Hematopoietic multipotent progenitor cell treated with erythropoietin and hydrocortisone succinate and interleukin-3 and kit ligand, for 4 days (in vitro differentiated cells): Measurements from ENCODE around the gene ZNG1C.
"Not testable (repeated sequence)": the region's sequence is repeated elsewhere in the genome, so short reads cannot be mapped to it uniquely, and the experiment has no call there.

Source experiments
- DNase-seq: peaks from one replicate; pipeline ENCODE4 v3.0.0-alpha.2; 2015

Gene ZNG1C

DNA sequence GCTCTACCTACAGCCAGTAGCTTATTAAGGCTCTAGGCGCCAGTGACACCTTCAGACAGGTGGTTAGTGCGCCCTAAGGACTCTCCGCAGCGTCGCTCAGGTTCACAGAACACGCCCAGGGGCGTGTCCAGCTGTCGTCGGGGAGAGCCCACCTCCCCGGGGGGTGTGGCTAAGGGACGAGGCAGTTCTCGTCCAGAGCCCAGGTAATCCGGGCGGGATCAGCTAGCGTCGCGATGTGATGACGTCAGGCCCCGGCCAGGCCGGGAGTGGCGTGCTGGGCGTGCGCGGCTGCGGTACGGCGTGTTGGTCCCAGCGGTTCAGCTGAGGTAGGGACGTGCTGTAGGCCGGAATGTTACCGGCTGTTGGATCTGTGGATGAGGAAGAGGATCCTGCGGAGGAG lies at the start of gene ZNG1C:
Gene ZNG1C, plus strand, starts transcription at position 301 of the 400 bp plus-strand sequence. Its CDS starts 49 bp downstream, at position 350.
- DNase-seq, result not testable (repeated sequence)

GRCh38 chr9:68242437-68242836 lies 654 bp downstream of the ZNG1C start:
- DNase-seq, result not testable (repeated sequence)

DNA sequence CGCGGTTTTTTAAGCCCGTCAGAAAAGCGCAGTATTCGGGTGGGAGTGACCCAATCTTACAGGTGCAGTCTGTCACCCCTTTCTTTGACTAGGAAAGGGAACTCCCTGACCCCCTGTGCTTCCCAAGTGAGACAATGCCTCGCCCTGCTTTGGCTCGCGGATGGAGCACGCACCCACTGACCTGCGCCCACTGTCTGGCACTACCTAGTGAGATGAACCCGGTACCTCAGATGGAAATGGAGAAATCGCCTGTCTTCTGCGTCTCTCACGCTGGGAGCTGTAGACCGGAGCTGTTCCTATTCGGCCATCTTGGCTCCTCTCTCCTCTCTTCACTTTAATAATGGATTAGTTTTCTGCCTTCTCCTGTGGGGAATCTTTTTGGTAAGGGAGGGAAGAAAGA lies 39.3 kb downstream of the ZNG1C start:
- DNase-seq, result not testable (repeated sequence)

GRCh38 chr9:68302567-68302966 lies 60.8 kb downstream of the ZNG1C start, which contains the start of gene FOXD4L3:
FOXD4L3 (plus strand) TSS chr9:68302867; CDS start chr9:68302952, 85 bp downstream.
- not testable (repeated sequence) for DNase-seq

DNA sequence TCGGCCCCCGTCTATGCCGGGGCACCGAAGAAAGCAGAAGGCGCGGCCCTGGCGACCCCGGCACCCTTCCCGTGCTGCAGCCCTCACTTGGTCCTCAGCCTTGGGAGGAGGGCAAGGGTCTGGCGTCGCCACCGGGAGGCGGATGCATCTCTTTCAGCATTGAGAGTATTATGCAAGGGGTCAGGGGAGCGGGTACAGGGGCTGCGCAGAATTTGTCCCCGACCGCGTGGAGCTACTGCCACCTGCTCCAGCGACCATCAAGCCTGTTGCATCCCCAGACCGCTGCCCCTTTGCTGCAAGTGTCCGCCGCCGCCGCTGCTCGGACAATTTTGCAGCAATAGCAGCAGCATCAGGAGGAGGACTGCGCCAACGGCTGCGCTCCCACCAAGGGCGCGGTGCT lies 62.0 kb downstream of the ZNG1C start:
- not testable (repeated sequence) for DNase-seq

GRCh38 chr9:68304212-68304611 lies 62.4 kb downstream of the ZNG1C start:
- not testable (repeated sequence) for DNase-seq

- not testable (repeated sequence) for DNase-seq
Measured at GRCh38 chr9:68304777-68305176, 63.0 kb downstream of the ZNG1C start.

GRCh38 chr9:68305680-68306285 lies 64.0 kb downstream of the ZNG1C start:
- not testable (repeated sequence) for DNase-seq

DNA sequence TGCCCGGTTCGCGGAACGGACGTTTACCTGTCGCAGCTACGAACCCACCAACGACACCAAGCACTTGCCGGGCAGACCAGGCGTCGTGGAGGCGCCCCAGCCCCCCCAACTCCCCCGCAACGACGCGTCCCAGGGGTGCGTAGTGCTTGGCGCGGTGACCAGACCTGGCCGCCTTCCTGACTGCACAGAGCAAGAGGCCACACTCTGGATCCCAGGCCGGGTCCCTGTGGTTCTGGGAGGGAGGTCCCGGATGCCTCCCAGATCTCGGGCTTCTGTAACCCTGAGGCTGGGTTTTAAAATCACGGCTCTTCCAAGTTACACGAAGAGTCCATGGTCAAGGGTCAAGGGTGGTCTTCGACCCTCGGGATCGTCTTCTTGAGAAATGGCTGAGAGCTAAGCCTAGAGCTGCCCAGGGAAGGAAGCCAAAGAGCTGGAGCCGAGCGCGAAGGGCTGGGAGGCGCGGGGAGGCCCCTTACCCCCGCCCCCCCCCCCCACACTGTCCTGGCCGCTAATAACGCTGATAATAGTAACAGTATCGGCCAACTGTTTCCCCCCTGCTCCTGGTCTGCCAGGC lies 64.7 kb downstream of the ZNG1C start:
- DNase-seq, result not testable (repeated sequence)

GRCh38 chr9:68307127-68307526 lies 65.3 kb downstream of the ZNG1C start:
- DNase-seq, result not testable (repeated sequence)

- DNase-seq, result not testable (repeated sequence)
Measured at GRCh38 chr9:68307654-68308053, 65.9 kb downstream of the ZNG1C start.

DNA sequence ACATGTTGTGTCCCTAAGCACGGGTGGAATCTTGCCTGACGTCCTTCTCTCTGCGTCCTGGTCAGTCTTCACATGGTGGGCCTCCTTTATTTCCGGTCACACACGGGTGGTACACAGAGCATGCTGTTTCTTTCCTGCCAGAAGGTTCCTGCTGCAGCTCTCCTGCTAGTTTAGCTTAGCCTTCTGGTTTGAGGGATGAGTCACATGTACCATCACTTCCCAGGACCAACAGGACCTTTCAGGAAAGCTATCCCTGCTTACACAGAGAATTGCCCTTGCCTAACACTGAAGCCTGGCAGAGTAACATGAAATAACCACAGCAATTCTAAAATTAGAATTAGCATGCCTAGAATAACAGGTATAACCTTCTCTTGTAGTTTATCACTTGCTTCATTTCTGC lies 69.4 kb downstream of the ZNG1C start:
- DNase-seq, result not testable (repeated sequence)

GRCh38 chr9:68318209-68318608 lies 76.4 kb downstream of the ZNG1C start:
- not testable (repeated sequence) for DNase-seq

GRCh38 chr9:68323749-68324148 lies 82.0 kb downstream of the ZNG1C start:
- not testable (repeated sequence) for DNase-seq

DNA sequence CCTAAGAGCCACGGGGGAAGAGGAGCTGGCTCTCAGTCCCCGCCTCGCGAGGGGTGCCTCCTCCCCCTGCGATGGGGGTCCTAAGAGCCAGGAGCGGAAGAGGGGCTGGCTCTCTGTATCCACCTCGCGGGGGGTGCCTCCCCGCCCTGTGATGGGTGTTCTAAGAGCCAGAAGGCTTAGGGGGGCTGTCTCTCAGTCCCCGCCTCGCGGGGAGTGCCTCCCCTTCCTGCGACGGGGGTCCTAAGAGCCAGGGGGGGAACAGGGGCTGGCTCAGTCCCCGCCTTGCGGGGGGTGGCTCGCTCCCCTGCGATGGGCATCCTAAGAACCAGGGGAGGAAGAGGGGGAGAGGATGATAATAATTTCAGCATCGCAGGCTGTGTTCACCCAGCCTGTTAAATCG lies 82.7 kb downstream of the ZNG1C start:
- not testable (repeated sequence) for DNase-seq

DNA sequence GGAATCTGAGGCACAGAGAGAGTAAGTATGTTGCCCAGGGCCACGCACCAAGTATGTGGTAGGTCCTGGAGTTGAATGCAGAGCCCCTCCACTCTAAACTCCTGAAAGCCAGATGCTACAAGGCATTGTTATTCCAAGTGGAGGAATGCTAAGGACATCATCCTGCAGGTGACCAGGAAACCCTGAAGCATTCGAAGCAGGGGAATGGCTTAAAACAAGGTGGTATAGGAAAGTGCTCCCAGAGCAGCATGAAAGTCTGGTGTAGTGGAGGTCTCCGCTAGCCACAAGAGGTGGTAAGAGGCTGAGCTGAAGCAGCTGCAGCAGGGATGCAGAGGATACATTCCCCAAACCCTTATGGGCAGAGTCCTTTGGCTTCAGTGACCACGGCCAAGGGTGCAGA lies 87.3 kb downstream of the ZNG1C start:
- DNase-seq, result not testable (repeated sequence)

DNA sequence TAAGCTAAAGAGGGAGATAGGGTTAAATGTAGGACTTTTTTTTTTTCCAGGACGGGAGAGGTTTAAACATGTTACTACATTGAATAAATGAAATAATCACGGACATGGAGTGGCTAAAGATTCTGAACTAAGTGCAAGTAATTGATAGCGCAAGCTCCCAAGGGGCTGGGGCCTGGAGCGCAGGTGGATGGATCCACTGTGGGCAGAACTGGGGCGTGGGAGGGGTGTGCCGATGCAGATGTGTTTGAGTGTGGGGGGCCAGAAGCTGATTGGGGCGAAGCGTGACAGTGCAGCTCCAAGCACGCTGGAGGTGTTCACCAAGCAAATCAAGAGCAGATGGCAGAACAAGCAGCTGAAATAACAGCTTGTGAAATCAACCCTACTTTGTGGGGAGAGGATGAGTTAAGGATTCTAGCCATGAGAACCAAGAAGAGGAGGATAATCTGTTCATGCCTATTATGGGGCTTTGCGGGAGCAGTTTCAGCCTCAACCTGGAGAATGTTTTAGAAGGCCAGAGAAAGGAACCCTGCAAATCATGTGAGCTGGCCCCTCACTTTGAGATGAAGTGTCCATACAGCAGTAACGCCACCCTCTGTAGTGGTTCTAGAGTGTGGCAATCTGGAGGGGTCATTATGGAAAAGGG lies 88.9 kb downstream of the ZNG1C start:
- not testable (repeated sequence) for DNase-seq

GRCh38 chr9:68332122-68332521 lies 90.3 kb downstream of the ZNG1C start:
- DNase-seq, result not testable (repeated sequence)

- not testable (repeated sequence) for DNase-seq
Measured at GRCh38 chr9:68335935-68336334, 94.2 kb downstream of the ZNG1C start.

DNA sequence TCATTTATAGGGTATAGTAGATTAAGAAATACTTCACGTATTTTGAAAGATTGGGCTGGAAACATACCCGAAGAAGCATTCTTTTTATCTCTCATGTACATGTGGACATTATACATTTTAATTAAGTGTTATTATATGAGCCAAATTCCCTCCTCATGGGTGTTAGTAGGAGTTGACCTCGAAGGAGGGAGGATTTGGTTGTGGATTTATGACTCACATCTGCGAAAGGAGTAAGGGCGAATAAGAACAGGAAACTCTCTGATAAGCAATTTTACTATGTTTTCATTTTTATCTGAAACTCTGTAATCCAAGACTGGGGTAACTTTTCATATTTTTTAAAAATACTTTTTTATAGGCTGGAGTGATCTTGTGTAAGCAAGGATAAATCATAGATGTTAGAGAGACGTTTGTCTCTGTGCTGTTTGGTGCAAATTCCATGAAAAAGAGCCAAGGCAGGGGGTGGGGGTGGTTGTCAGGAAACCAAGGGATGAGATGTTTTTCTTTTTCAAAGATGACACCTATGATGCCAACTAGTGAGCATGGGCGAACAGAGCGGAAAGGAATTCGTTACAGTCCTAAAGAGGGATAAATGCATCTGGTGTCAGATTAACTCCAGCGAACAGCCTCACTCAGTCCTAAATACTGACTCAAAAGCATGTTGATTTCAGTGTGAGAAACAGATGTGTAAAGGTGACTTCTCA lies 95.0 kb downstream of the ZNG1C start:
- DNase-seq, result not testable (repeated sequence)

DNA sequence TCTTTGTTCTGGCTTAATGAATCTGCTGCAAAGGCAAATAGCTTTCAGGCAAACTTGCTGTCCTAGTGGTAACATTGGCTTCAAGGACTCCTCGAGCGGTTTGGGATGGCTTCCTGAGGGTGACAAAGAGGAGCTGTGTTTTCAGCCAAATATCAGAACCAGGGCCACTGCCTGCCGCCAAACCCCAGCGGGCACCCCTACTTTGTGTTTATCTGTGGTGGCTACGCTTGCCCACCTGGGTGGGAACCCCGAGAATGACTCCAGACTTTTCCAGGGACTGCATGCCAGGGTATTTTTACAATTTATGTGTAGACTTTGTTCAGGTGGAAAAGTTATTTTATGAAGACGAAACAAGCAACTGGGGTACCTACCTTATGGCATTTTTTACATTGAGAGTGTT lies 96.2 kb downstream of the ZNG1C start:
- not testable (repeated sequence) for DNase-seq

- DNase-seq, result not testable (repeated sequence)
Measured at GRCh38 chr9:68342265-68343025, 100.7 kb downstream of the ZNG1C start.
